Lung (tissue), 12 donors: ENCODE results near the gene ELOVL1. TPM values are rescaled to one million over a fixed set of nuclear protein-coding genes. Genes with fewer than 3 reads are reported as not detected.

Experiments used
- ATAC-seq: fragments of 200-7000 bp; cut with Tn5 transposase; one replicate; pipeline ENCODE4 v1.9.1; 2020; ENCODE audit warnings: moderate number of reproducible peaks; ENCODE audit not compliant: insufficient read depth, low FRiP score
- DNase-seq, 3 donors: peaks; one replicate each; pipeline ENCODE4 v3.0.0-alpha.2; 2013 to 2017
- H3K27ac ChIP-seq, 2 donors: one replicate each; pipeline ENCODE4 v1.5.1; 2013; ENCODE audit warnings: mild to moderate bottlenecking in 2 of 2, moderate library complexity in 2 of 2, control low read depth in 1 of 2, inconsistent platforms in 1 of 2, low read depth in 1 of 2, low read length in 1 of 2
- H3K27me3 ChIP-seq, 3 donors: one replicate each; pipeline ENCODE4 v1.5.1; 2013; ENCODE audit warnings: low read length in 2 of 3; ENCODE audit not compliant: control insufficient read depth in 3 of 3, insufficient read depth in 3 of 3
- H3K36me3 ChIP-seq, 4 donors: one replicate each; pipeline ENCODE4 v1.5.1; 2013; ENCODE audit warnings: low read length in 4 of 4, mild to moderate bottlenecking in 1 of 4, moderate library complexity in 1 of 4; ENCODE audit not compliant: control insufficient read depth in 4 of 4, insufficient read depth in 4 of 4
- H3K4me1 ChIP-seq, 5 donors: one replicate each; pipeline ENCODE4 v1.5.1; 2013; ENCODE audit warnings: low read length in 5 of 5, mild to moderate bottlenecking in 2 of 5, moderate library complexity in 1 of 5; ENCODE audit not compliant: control insufficient read depth in 5 of 5, insufficient read depth in 5 of 5
- H3K4me3 ChIP-seq: one replicate; pipeline ENCODE4 v1.5.1; 2013; ENCODE audit warnings: mild to moderate bottlenecking, control low read depth, moderate library complexity
- H3K9ac ChIP-seq, 2 donors: one replicate each; pipeline ENCODE4 v1.5.1; 2013; ENCODE audit warnings: low read length in 2 of 2, control low read depth in 1 of 2; ENCODE audit not compliant: insufficient read depth in 1 of 2
- H3K9me3 ChIP-seq, 4 donors: one replicate each; pipeline ENCODE4 v1.5.1; 2013; ENCODE audit warnings: low read length in 3 of 4, mild to moderate bottlenecking in 1 of 4, moderate library complexity in 1 of 4; ENCODE audit not compliant: control insufficient read depth in 4 of 4, insufficient read depth in 3 of 4
- CTCF ChIP-seq: IDR thresholded peaks from 2 replicates; pipeline ENCODE4 v1.5.1; 2012; ENCODE audit warnings: mild to moderate bottlenecking; ENCODE audit errors: control extremely low read depth, extremely low read depth
- WGBS, 2 donors: extraction: QIAGEN DNeasy Blood & Tissue Kit; methylation state at CpG; one replicate each; pipeline ENCODE4 v1.1.7; 2013; 5-methylcytosine and 5-hydroxymethylcytosine counted together
- polyA plus RNA-seq, 2 donors: library from polyadenylated mRNA; stranded (reverse); fragments of 200-250 nt; gene quantifications; one replicate each; pipeline ENCODE4 v1.2.1, GENCODE V29; 2013
- total RNA-seq, 2 donors: library from RNA; depleted of rRNA in 1 of 2; stranded (reverse); fragments of >200 nt in 1 of 2; gene quantifications; one replicate each; pipeline ENCODE4 v1.2.1, GENCODE V29; 2014 to 2021
- donor health status: control.
- donor health status: control.
- donor health status: Bipolar disorder and iron deficiency.
- donor health status: healthy.
- donor health status: DM: yes; HTN: yes; CAD: no.

The ELOVL1 gene
- total and polyA plus RNA-seq, 4 donors, result 41.2 to 174 (median 103) TPM

- H3K9ac ChIP-seq, result no peak overlapping the region
- 89 to 92% methylated on average over 10 of the region's 10 CpGs for WGBS, 2 donors
- peaks cover 0 to 12% (median 0%) of the 10 kb centered on the region in 4 donors for H3K36me3 ChIP-seq
- H3K9me3 ChIP-seq, result no peaks in the 10 kb centered on the region
- ATAC-seq (no peak), DNase-seq (no peak)
- no peak for TF ChIP-seq CTCF
- no peak overlapping the region for H3K4me3 ChIP-seq
- H3K27me3 ChIP-seq, result no peaks in the 10 kb centered on the region
- H3K4me1 ChIP-seq, result peaks cover 0 to 6% (median 0%) of the 10 kb centered on the region in 5 donors
- no peak overlapping the region for H3K27ac ChIP-seq
These were observed 51.7 kb downstream of the ELOVL1 start for GRCh38 chr1:43315963-43316737.

- Histone ChIP-seq H3K27ac (no peak overlapping the region), H3K9ac (no peak overlapping the region), H3K4me3 (no peak overlapping the region), H3K36me3 (peaks cover 0 to 12% (median 0%) of the 10 kb centered on the region in 4 donors), H3K27me3 (no peaks in the 10 kb centered on the region), H3K9me3 (no peaks in the 10 kb centered on the region), H3K4me1 (peaks cover 0 to 6% (median 0%) of the 10 kb centered on the region in 5 donors)
- DNase-seq (no peak), ATAC-seq (no peak)
- TF ChIP-seq CTCF, result no peak
- 84 to 93% methylated on average over 3 of the region's 3 CpGs for WGBS, 2 donors
These were observed 52.3 kb downstream of the ELOVL1 start for GRCh38 chr1:43315481-43315880.

GRCh38 chr1:43314233-43314632 lies 53.6 kb downstream of the ELOVL1 start:
- no peak overlapping the region for H3K9ac ChIP-seq
- H3K4me1 ChIP-seq, result peaks cover 0 to 6% (median 0%) of the 10 kb centered on the region in 5 donors
- H3K9me3 ChIP-seq, result no peaks in the 10 kb centered on the region
- H3K27ac ChIP-seq, result no peak overlapping the region
- H3K36me3 ChIP-seq, result peaks cover 0 to 7% (median 0%) of the 10 kb centered on the region in 4 donors
- 91 to 92% methylated on average over 5 of the region's 5 CpGs for WGBS, 2 donors
- DNase-seq (no peak), ATAC-seq (no peak)
- H3K4me3 ChIP-seq, result no peak overlapping the region
- no peaks in the 10 kb centered on the region for H3K27me3 ChIP-seq
- TF ChIP-seq CTCF, result no peak
